Measurements from ENCODE around the gene NFATC1.

NFATC1 gene

DNA sequence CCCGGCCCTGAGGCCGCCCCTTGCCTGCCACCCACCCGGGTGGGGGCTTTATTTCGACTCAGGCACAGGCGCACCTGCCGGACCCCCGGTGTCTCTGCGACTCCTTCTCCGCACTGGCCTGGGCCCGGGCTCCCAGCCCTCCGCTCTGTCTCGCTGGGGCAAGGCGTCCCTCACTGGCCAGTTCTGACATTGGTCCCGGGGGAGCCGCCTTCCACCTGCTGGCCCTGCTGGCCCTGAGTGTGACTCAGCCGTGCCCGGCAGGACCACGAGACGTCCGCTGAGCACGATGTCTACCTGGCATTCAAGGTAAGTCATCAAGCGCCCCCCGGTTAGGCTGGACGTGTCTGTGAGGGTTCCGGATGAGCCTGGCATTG is 152.3 kb downstream of the NFATC1 start:
- TF ChIP-seq SIN3A (IDR thresholded peaks at IDR 0.05; ENCODE audit: borderline replicate concordance, insufficient read depth, low read length) (no peak), TAF1 (IDR thresholded peaks at IDR 0.05; ENCODE audit: borderline replicate concordance, insufficient read depth, low read length) (no peak)
- TF ChIP-seq, protein P1, sequence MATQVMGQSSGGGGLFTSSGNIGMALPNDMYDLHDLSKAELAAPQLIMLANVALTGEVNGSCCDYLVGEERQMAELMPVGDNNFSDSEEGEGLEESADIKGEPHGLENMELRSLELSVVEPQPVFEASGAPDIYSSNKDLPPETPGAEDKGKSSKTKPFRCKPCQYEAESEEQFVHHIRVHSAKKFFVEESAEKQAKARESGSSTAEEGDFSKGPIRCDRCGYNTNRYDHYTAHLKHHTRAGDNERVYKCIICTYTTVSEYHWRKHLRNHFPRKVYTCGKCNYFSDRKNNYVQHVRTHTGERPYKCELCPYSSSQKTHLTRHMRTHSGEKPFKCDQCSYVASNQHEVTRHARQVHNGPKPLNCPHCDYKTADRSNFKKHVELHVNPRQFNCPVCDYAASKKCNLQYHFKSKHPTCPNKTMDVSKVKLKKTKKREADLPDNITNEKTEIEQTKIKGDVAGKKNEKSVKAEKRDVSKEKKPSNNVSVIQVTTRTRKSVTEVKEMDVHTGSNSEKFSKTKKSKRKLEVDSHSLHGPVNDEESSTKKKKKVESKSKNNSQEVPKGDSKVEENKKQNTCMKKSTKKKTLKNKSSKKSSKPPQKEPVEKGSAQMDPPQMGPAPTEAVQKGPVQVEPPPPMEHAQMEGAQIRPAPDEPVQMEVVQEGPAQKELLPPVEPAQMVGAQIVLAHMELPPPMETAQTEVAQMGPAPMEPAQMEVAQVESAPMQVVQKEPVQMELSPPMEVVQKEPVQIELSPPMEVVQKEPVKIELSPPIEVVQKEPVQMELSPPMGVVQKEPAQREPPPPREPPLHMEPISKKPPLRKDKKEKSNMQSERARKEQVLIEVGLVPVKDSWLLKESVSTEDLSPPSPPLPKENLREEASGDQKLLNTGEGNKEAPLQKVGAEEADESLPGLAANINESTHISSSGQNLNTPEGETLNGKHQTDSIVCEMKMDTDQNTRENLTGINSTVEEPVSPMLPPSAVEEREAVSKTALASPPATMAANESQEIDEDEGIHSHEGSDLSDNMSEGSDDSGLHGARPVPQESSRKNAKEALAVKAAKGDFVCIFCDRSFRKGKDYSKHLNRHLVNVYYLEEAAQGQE (IDR thresholded peaks at IDR 0.05; ENCODE audit: insufficient read depth in 1 of 2, low read depth in 2 of 2, low read length in 2 of 2) = no peak

DNA sequence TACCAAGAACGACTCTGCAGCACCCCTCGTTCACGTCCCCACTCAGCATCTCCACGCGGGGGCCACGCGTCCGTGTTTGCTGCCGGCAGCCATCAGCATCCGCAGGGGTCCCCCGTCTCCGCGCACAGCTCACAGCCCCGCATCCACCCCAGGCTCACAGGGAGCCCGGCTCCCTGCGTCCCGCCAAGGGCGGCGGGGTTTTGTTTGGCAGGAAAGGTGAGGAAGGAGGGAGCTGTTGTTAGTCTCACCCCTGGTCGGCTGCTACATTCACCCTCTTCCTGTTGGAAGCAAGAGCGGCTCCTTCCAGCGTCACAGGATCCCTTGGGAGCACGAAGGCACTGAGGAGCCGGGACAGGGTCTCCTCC is 152.9 kb downstream of the NFATC1 start:
- no peak for TF ChIP-seq POLR2AphosphoS5 (IDR thresholded peaks at IDR 0.05; ENCODE audit: low read depth, low read length)
- no peak for TF ChIP-seq TAF1 (IDR thresholded peaks at IDR 0.05; ENCODE audit: borderline replicate concordance, insufficient read depth, low read length)
- TF ChIP-seq, protein P1 (IDR thresholded peaks at IDR 0.05; ENCODE audit: insufficient read depth in 1 of 2, low read depth in 2 of 2, low read length in 2 of 2) = no peak
- no peak for TF ChIP-seq SIN3A (IDR thresholded peaks at IDR 0.05; ENCODE audit: borderline replicate concordance, insufficient read depth, low read length)
- no peak for TF ChIP-seq FOXP2 (optimal IDR thresholded peaks at IDR 0.05; ENCODE audit: borderline replicate concordance, extremely low read depth, extremely low read length, insufficient read depth)

DNA sequence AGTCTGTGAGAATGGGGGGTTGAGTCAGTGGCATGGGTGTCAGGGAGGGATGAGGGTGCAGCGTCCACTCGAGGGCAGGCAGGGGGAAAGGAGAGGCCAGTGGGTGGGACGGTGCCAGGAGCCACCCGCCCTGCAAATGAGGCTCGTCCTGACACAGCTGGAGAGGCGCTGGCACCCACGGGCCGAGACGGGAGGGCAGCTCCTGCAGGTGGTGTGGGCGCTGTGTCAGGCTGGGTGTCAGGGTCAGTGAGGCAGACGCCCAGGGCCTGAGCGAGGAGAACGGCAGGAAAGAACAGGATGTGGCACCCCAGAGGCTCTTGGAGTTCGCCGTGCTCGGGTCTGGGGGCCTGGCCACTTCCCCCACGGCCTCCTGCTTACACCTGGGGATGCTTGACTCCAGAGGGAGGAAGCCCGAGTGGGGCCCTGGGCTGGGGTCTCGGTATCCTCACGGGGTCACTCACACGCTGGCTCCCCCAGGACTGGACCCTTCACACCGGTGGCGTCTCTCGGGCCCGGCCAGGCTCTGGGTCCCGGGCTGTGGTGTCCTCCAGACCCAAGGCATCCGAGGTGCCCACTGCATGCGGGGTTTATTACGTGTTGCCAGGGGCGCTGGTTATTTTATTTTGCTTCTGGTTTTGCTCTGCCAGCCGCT is 153.4 kb downstream of the NFATC1 start:
- TF ChIP-seq, protein P1 (IDR thresholded peaks at IDR 0.05; ENCODE audit: insufficient read depth in 1 of 2, low read depth in 2 of 2, low read length in 2 of 2) = no peak
- TF ChIP-seq FOXP2 (optimal IDR thresholded peaks at IDR 0.05; ENCODE audit: borderline replicate concordance, extremely low read depth, extremely low read length, insufficient read depth) (no peak), TAF1 (IDR thresholded peaks at IDR 0.05; ENCODE audit: borderline replicate concordance, insufficient read depth, low read length) (no peak), SIN3A (IDR thresholded peaks at IDR 0.05; ENCODE audit: borderline replicate concordance, insufficient read depth, low read length) (no peak)

DNA sequence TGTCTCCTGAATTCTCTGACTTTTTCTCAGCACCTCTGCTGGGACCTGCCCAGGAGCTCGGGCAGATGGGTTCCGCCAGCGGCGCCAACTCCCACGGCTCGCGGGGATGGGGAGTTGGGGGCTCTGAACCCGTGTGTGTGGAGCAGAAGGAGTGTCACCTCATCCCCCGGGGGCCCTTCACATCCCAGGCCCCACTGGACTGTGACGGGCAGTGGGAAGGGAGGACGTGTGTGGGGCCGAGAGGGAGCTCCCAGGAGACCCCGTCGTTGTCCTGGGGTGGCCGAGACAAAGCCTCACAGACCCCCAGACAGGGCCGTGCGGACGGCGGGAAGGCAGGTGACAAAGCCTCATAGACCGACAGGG is 153.9 kb downstream of the NFATC1 start:
- TF ChIP-seq SIN3A (IDR thresholded peaks at IDR 0.05; ENCODE audit: borderline replicate concordance, insufficient read depth, low read length) = no peak
- TF ChIP-seq TAF1 (IDR thresholded peaks at IDR 0.05; ENCODE audit: borderline replicate concordance, insufficient read depth, low read length) = no peak
- TF ChIP-seq POLR2AphosphoS5 (IDR thresholded peaks at IDR 0.05; ENCODE audit: low read depth, low read length) = no peak
- TF ChIP-seq FOXP2 (optimal IDR thresholded peaks at IDR 0.05; ENCODE audit: borderline replicate concordance, extremely low read depth, extremely low read length, insufficient read depth) = no peak

DNA sequence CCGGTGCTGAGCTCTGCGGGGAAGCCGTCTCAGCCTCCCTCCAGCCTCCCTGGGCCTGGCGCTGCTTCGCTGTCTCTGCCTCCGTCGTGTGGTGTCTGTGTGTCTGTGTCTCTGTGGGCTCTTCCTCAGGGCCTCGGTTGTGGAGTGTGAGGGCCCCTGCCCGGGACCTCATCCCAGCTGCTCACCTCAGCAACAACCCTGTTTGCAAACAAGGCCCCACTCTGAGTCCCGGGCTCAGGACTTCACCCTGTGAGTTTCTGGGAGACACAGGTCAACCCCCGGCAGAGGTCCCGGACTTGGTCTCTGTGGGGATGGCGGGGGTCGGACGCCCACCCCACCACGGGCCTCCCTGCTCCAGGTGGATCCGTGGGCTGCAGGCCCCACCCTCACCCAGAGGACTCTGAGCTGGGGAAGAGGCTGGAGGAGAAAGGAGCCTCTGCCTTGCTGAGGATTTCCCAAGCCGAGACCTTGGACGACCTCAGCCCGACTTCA is 156.5 kb downstream of the NFATC1 start:
- TF ChIP-seq FOXP2 (optimal IDR thresholded peaks at IDR 0.05; ENCODE audit: borderline replicate concordance, extremely low read depth, extremely low read length, insufficient read depth) (no peak), TAF1 (IDR thresholded peaks at IDR 0.05; ENCODE audit: borderline replicate concordance, insufficient read depth, low read length) (no peak)

DNA sequence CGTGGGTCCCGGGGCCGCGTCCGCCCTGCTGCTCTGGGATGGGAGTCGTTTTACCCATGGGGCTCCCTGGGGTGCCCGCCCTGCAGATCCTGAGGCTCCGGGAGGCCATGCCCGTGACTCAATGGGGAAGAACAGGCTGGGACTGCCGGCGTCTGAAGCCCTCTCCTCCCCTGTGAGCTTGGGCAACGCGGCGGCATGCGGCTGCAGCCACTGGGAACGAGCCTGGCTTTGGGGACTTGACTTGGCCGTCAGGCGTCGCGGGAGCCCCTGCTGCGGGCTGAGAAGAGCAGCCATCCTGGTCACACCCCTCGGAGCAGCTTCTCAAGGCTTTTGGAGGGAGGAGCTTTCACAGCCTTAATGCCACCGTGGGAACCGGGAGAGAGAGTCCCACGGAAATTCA is 157.0 kb downstream of the NFATC1 start:
- TF ChIP-seq SIN3A (IDR thresholded peaks at IDR 0.05; ENCODE audit: borderline replicate concordance, insufficient read depth, low read length) (no peak), TAF1 (IDR thresholded peaks at IDR 0.05; ENCODE audit: borderline replicate concordance, insufficient read depth, low read length) (no peak), FOXP2 (optimal IDR thresholded peaks at IDR 0.05; ENCODE audit: borderline replicate concordance, extremely low read depth, extremely low read length, insufficient read depth) (no peak), POLR2AphosphoS5 (IDR thresholded peaks at IDR 0.05; ENCODE audit: low read depth, low read length) (no peak)
- TF ChIP-seq, protein P1 (IDR thresholded peaks at IDR 0.05; ENCODE audit: insufficient read depth in 1 of 2, low read depth in 2 of 2, low read length in 2 of 2) = no peak
